HG03108 (cell line): ENCODE measurements around the gene BCAP31.

ENCODE experiments used
- ATAC-seq: cut with Tn5 transposase; IDR thresholded peaks from one replicate; pipeline ENCODE4 v1.9.1; 2021; ENCODE audit warnings: moderate library complexity; ENCODE audit not compliant: unreplicated experiment

The BCAP31 gene

GRCh38 chrX:153659268-153659667 lies 64.9 kb downstream of the BCAP31 start:
- no peak for ATAC-seq

GRCh38 chrX:153657161-153657560 lies 67.0 kb downstream of the BCAP31 start:
- ATAC-seq = no peak

DNA sequence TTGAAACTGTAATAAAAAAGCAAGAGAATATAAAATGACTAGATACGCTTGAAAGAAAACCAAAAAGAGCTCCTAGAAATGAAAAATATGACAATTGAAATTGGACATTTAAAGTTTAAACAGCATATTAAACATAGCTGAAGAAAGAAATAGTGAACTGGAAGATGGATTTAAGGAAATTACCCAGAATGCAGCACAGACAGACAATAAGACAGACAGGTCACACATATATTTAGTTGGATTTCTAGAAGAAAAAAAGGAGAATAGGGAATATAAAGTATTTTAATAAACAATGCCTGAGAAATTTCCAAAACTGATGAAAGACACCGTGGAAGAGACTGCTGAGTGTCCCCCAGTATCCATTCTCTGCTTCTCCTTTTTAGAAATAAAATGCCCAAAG lies 70.6 kb downstream of the BCAP31 start:
- ATAC-seq = no peak

DNA sequence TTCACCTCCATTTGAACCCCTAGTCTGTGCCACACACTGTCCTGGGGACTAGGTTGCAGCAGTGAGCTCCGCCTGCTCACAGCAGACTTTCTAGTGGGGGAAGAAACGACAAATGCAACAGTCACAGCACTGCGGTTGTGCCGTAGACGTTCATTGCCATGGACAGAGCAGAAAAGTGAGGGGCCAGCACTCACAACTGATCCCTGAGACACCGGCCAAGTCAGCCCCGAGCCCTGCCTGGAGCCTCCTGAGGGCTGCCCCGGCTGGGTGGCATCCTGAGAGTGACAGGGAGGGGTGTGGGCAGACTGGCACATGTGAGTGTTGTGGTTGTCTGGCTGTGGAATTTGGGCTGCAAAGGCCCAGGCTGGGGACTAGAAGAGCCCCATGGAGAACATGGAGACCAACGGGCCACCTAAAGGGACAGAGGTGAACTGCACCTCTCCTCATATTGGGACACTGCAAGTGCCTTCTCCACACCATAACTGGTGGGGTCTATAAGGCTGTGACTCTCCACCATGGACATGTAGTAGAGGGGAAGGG lies 72.6 kb downstream of the BCAP31 start:
- ATAC-seq = no peak

- no peak for ATAC-seq
Measured at GRCh38 chrX:153650959-153651358, 73.2 kb downstream of the BCAP31 start.
